Stimulated activated CD8-positive, alpha-beta memory T cell treated with anti-CD3 and anti-CD28 coated beads, Interleukin-15, amount 100 ng/mL, for 4 hours (primary cell): ENCODE data around the gene CAPG.

Source experiments
- DNase-seq, 2 donors: peaks; one replicate each; pipeline ENCODE4 v3.0.0-alpha.2; 2020; ENCODE audit warnings: low read depth in 2 of 2

CAPG gene

GRCh38 chr2:85438201-85439024 lies 28.2 kb upstream of the CAPG start:
- DNase-seq: no peak

- DNase-seq: peak; percentile 41 to 61
Observed at GRCh38 chr2:85437488-85438200, 27.5 kb upstream of the CAPG start.

- no peak for DNase-seq
Observed at GRCh38 chr2:85436836-85437487, 26.8 kb upstream of the CAPG start.

GRCh38 chr2:85435981-85436835 lies 26.0 kb upstream of the CAPG start:
- DNase-seq: no peak

GRCh38 chr2:85435220-85435958 lies 25.2 kb upstream of the CAPG start:
- no peak for DNase-seq

GRCh38 chr2:85434696-85435095 lies 24.5 kb upstream of the CAPG start:
- no peak for DNase-seq

- no peak for DNase-seq
Observed at GRCh38 chr2:85433511-85434089, 23.4 kb upstream of the CAPG start.

GRCh38 chr2:85431570-85432205 lies 21.5 kb upstream of the CAPG start:
- no peak for DNase-seq

- no peak for DNase-seq
Observed at GRCh38 chr2:85430752-85431569, 20.8 kb upstream of the CAPG start.

GRCh38 chr2:85429924-85430289 lies 19.7 kb upstream of the CAPG start:
- no peak for DNase-seq

- no peak for DNase-seq
Observed at GRCh38 chr2:85429213-85429923, 19.2 kb upstream of the CAPG start.

GRCh38 chr2:85428343-85428881 lies 18.2 kb upstream of the CAPG start:
- DNase-seq: no peak

- DNase-seq: no peak
Observed at GRCh38 chr2:85427300-85427835, 17.2 kb upstream of the CAPG start.

- no peak for DNase-seq
Observed at GRCh38 chr2:85425588-85425987, 15.4 kb upstream of the CAPG start.

GRCh38 chr2:85423525-85423924 lies 13.4 kb upstream of the CAPG start:
- no peak for DNase-seq

- no peak for DNase-seq
Observed at GRCh38 chr2:85422072-85422457, 11.9 kb upstream of the CAPG start.

GRCh38 chr2:85421260-85422071 lies 11.3 kb upstream of the CAPG start:
- DNase-seq: no peak
